Activated naive CD4-positive, alpha-beta T cell treated with anti-CD3 and anti-CD28 coated beads, Interleukin-2, amount 10 ng/mL, durations not matched to agents 7 days and 5 days (primary cell): ENCODE data around the gene RACGAP1.

Experiments
- CTCF ChIA-PET: fragments of 350-600 bp; sonication (Branson Sonifier 250); formaldehyde crosslinking; loops from one replicate; lab custom pipeline; 2021; ENCODE audit warnings: antibody characterized with exemption; lab: Charles Lee
- DNase-seq: peaks from one replicate; pipeline ENCODE4 v3.0.0-alpha.2; 2020
- H3K27ac Mint-ChIP-seq: one replicate; pipeline ENCODE4 v1.8.0; 2021; ENCODE audit warnings: mild to moderate bottlenecking, moderate library complexity, mixed read lengths
- H3K27me3 Mint-ChIP-seq: one replicate; pipeline ENCODE4 v1.8.0; 2021; ENCODE audit warnings: mild to moderate bottlenecking, mixed read lengths
- H3K36me3 Mint-ChIP-seq: one replicate; pipeline ENCODE4 v1.8.0; 2021; ENCODE audit warnings: mixed read lengths
- H3K4me1 Mint-ChIP-seq: one replicate; pipeline ENCODE4 v1.8.0; 2021; ENCODE audit warnings: mixed read lengths
- H3K4me3 Mint-ChIP-seq: one replicate; pipeline ENCODE4 v1.8.0; 2021; ENCODE audit warnings: mild to moderate bottlenecking, moderate library complexity, mixed read lengths
- H3K9me3 Mint-ChIP-seq: one replicate; pipeline ENCODE4 v1.8.0; 2021; ENCODE audit warnings: mixed read lengths

The RACGAP1 gene, protein sequence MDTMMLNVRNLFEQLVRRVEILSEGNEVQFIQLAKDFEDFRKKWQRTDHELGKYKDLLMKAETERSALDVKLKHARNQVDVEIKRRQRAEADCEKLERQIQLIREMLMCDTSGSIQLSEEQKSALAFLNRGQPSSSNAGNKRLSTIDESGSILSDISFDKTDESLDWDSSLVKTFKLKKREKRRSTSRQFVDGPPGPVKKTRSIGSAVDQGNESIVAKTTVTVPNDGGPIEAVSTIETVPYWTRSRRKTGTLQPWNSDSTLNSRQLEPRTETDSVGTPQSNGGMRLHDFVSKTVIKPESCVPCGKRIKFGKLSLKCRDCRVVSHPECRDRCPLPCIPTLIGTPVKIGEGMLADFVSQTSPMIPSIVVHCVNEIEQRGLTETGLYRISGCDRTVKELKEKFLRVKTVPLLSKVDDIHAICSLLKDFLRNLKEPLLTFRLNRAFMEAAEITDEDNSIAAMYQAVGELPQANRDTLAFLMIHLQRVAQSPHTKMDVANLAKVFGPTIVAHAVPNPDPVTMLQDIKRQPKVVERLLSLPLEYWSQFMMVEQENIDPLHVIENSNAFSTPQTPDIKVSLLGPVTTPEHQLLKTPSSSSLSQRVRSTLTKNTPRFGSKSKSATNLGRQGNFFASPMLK

DNA sequence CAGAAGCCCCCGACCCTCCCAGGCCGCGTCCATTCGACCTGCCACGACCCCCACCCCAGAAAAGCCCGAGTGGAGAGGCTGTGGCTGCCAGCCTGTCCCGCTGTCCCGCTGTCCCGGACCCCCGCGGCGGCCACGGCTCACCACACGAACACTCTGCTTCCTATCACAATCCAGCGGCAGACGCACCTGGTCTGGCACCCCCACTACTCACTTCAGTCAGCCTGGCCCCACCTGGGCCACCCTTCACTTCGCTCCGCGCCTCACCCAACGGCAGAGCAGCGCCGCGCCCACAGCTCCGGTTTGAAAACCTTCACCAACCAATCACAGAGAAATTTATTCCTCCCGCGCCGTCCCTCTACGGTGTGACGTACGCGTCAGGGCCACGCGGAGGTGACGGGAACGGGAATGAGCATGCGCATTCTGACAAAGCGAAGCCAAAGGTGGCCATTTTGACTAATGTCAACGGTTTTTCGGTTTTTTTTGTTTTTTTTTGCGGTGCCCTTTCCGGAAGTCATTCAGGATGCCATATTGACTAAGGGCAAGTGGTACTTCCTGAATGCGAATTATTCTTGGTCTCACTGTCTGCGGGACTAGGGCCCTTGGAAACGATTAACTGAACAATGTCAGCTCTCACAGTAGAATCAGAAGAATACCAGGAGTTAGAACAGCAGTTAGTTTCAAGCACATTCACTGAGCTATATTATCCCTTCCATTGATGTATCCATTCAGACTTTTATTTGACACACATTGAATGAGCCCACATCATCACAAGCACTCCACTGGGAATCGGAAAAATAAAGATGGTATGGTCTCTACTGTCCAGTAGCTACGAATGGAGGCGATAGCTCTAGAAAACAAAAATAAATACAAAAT, at the start of gene RACGAP1:
Gene RACGAP1, minus strand, starts transcription at position 308 of the 873 bp plus-strand sequence. CDS start 8,779 bp downstream, outside the sequence.
- Mint-ChIP-seq H3K27me3 (peaks cover 14% of the 10 kb centered on the region), H3K9me3 (peaks cover 2% of the 10 kb centered on the region), H3K27ac (peak within 1 kb of the TSS; percentile 94), H3K36me3 (peaks cover 32% of the 10 kb centered on the region), H3K4me3 (peak within 1 kb of the TSS; percentile 92), H3K4me1 (peaks cover 49% of the 10 kb centered on the region)
- CTCF ChIA-PET, result interaction anchor here (0.6 to 2.7 kb wide), 8 partner anchors 13 to 967 kb away, joined by 3 to 9 read pairs (median 4); partner anchors contain the start of gene COX14
- peak; percentile 98 for DNase-seq

DNA sequence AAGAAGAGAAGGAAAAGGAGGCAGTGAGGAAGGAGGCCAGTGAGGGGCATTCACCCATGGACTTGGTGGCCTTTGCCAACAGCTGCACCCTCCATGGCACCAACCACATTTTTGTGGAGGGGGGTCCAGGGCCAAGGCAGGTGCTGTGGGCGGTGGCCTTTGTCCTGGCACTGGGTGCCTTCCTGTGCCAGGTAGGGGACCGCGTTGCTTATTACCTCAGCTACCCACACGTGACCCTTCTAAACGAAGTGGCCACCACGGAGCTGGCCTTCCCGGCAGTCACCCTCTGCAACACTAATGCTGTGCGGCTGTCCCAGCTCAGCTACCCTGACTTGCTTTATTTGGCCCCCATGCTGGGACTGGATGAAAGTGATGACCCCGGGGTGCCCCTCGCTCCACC, 48.4 kb upstream of the RACGAP1 start:
- Mint-ChIP-seq H3K27me3 (peaks cover 41% of the 10 kb centered on the region), H3K27ac (no peak overlapping the region), H3K9me3 (no peaks in the 10 kb centered on the region), H3K36me3 (no peaks in the 10 kb centered on the region), H3K4me3 (no peak overlapping the region), H3K4me1 (peaks cover 7% of the 10 kb centered on the region)
- CTCF ChIA-PET, result interaction anchor here (0.9 to 13.7 kb wide), 6 partner anchors 8 to 106 kb away, joined by 3 to 232 read pairs (median 6); partner anchors contain the start of gene SMARCD1
- no peak for DNase-seq

DNA sequence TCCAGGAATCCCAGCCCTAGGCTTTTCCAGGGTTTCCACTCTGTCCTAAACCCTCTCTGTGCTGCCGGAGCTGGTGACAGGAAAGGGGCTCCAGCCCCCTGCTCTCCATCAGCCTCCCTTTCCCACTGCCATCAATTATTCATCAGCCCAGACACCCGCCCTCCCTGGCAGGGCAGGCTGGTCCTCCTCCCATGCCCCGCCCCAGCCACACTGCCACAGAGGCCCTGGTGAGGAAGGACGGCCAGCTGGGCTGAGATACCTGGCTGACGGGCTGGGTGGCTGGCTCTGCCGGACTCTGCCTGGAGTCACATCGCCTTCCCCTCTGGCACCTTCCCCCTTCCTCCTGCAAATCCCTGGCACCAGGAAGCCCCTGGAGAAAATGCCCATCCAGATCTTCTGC, 47.9 kb upstream of the RACGAP1 start:
- no peak for DNase-seq
- H3K27me3 Mint-ChIP-seq, result peaks cover 38% of the 10 kb centered on the region
- no peak overlapping the region for H3K4me3 Mint-ChIP-seq
- no peaks in the 10 kb centered on the region for H3K9me3 Mint-ChIP-seq
- H3K27ac Mint-ChIP-seq, result no peak overlapping the region
- CTCF ChIA-PET, result interaction anchor here (1.1 to 13.7 kb wide), 5 partner anchors 12 to 106 kb away, joined by 3 to 232 read pairs (median 9); partner anchors contain the start of gene SMARCD1
- peaks cover 7% of the 10 kb centered on the region for H3K4me1 Mint-ChIP-seq
- no peaks in the 10 kb centered on the region for H3K36me3 Mint-ChIP-seq

DNA sequence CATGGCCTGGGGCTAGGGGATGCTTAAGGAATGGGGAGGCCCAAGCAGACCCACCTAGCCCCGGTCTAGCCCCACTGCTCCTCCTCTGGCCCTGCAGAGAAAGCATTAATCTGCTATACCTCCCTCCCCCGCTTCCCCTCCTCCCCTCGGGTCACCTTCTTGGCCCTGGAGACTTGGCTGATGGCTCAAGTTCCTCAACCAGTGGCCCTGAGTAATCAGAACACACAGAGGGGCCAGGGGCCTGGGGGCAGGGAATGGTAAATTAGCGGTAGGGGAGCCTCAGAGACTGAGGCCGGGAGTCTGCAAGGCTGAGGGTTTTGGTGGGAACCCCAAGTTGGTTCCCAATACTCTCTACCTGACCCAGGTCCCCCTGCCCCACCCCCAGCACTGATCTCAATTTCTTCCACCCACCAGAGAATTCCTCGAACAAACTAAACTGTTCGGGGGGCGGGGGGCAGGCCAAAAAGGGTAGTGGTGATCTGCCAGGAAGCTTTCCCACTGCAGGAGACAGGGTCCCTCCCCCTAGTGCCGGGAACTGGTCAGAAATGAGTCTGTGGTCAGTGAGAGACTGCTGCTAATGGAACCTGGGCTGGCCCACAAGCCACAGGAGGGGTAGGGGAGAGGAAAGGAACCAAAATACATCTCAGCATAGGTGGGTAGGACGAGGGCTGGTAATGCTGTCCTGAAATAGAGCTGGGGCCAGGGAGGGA, 47.1 kb upstream of the RACGAP1 start:
- H3K27me3 Mint-ChIP-seq, result peaks cover 31% of the 10 kb centered on the region
- no peaks in the 10 kb centered on the region for H3K9me3 Mint-ChIP-seq
- H3K4me1 Mint-ChIP-seq, result peaks cover 7% of the 10 kb centered on the region
- CTCF ChIA-PET, result interaction anchor here (1.1 to 13.7 kb wide), 7 partner anchors 13 to 105 kb away, joined by 3 to 232 read pairs (median 13); partner anchors contain the start of gene ASIC1
- H3K36me3 Mint-ChIP-seq, result no peaks in the 10 kb centered on the region
- no peak for DNase-seq
- H3K4me3 Mint-ChIP-seq, result no peak overlapping the region
- no peak overlapping the region for H3K27ac Mint-ChIP-seq

DNA sequence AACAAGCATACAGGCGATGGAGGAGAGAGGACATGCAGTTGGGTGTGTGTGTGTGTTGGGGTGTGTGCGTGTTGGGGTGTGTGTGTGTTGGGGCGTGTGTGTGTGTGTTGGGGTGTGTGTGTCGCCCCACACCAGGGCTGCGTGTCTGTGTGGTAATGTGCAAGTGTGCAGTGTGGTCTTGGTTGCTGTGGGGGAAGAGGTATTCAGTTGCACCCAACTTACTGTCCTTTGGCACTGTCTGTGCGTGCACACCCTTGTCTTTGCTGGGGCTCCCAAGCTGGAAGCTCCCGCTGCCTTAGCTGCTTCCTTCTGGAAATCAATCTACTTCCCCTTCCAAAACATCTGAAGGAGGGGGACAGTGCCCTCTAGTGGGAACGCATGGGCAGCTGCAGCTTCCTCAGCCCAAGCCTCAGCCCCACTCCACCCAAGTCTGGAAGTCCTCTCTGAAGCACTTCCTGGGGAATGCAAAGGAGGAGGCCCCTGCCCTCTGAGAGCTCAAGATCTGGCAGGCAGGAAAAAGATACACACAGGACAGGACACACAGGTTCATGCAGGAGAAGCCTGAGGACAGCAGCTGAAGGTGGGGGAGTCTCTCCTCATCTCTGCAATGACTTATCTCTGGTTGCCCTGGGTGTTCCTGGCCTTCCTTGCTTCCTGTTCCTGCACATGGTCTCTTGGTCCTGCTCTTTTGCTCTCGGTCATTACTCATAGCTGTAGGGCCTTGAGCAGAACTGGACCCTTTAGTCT, 45.2 kb upstream of the RACGAP1 start:
- Mint-ChIP-seq H3K4me3 (no peak overlapping the region), H3K9me3 (no peaks in the 10 kb centered on the region), H3K36me3 (no peaks in the 10 kb centered on the region), H3K27me3 (peaks cover 24% of the 10 kb centered on the region), H3K27ac (no peak overlapping the region), H3K4me1 (peaks cover 7% of the 10 kb centered on the region)
- CTCF ChIA-PET, result interaction anchor here (0.5 to 13.7 kb wide), 31 partner anchors 8 to 1267 kb away, joined by 3 to 232 read pairs (median 5); partner anchors contain the start of genes ASIC1, GPD1, RACGAP1 and SMARCD1
- DNase-seq, result peak; percentile 80

DNA sequence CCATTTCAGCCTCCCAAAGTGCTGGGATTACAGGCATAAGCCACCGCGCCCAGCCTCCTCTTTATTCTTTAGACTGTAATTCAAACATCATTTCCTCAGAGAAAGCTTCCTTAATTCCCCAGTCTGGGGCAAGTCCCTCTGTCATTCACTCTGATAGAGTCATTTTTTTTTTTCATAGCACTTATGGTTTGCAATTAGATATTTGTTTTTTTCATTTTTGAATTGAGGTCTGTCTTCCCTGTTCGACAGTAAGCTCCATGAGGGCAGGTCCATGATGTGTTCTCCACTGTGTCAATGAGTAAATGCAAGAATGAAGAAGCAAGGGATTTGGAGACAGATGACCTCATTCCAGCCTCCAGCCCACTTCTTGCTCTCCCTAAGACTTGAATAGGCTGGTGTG, 44.2 kb upstream of the RACGAP1 start:
- CTCF ChIA-PET, result interaction anchor here (0.6 to 13.7 kb wide), 16 partner anchors 10 to 202 kb away, joined by 3 to 232 read pairs (median 6); partner anchors contain the start of gene ASIC1
- no peak overlapping the region for H3K4me3 Mint-ChIP-seq

DNA sequence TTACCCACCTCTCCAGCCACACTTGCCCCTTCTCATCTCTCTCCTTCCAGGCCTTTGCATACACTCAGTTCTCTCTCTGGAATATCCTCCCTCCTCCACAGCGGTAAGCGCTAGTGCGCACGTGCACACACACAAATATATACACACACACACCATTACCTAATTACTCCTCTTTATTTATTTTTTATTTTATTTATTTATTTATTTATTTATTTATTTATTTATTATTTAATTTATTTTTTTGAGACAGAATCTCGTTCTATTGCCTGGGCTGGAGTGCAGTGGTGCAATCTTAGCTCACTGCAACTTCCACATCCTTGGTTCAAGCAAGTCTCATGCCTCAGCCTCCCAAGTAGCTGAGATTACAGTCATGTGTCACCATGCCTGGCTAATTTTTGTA, 43.8 kb upstream of the RACGAP1 start:
- CTCF ChIA-PET, result interaction anchor here (0.6 to 13.7 kb wide), 13 partner anchors 9 to 174 kb away, joined by 3 to 232 read pairs (median 5); partner anchors contain the start of genes ASIC1 and COX14
- H3K27ac Mint-ChIP-seq, result no peak overlapping the region
- no peak for DNase-seq
- peaks cover 23% of the 10 kb centered on the region for H3K27me3 Mint-ChIP-seq
- H3K4me1 Mint-ChIP-seq, result peaks cover 7% of the 10 kb centered on the region
- H3K4me3 Mint-ChIP-seq, result no peak overlapping the region
- H3K36me3 Mint-ChIP-seq, result no peaks in the 10 kb centered on the region
- H3K9me3 Mint-ChIP-seq, result no peaks in the 10 kb centered on the region

More for the DNA sequence above, 44.2 kb upstream of the RACGAP1 start:
- Mint-ChIP-seq H3K4me1 (peaks cover 7% of the 10 kb centered on the region), H3K27me3 (peaks cover 19% of the 10 kb centered on the region), H3K27ac (no peak overlapping the region), H3K9me3 (no peaks in the 10 kb centered on the region), H3K36me3 (no peaks in the 10 kb centered on the region)
- no peak for DNase-seq

DNA sequence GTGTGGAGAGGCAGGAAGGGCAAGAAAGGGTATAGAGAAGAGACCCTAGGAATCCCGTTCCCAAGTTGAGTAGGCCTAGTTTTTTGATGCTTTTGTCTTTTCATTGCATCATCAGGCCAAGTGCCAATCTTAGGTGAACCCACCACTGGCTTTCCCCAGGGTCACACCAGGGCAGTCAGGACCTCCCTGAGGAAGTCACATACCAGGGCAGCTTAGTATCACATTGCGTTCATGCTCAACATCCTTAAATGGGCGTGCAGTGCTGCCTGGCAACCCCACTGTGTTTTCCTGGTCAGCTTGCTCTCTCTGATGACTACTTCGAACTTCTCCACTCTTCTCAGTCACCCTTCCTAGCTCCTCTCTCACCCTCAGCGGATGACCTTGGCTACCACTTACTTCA, 41.1 kb upstream of the RACGAP1 start:
- Mint-ChIP-seq H3K4me3 (no peak overlapping the region), H3K27ac (no peak overlapping the region), H3K36me3 (no peaks in the 10 kb centered on the region), H3K4me1 (peaks cover 12% of the 10 kb centered on the region), H3K9me3 (no peaks in the 10 kb centered on the region), H3K27me3 (peaks cover 40% of the 10 kb centered on the region)
- no peak for DNase-seq
- CTCF ChIA-PET, result interaction anchor here (0.9 to 13.7 kb wide), 9 partner anchors 8 to 121 kb away, joined by 3 to 232 read pairs (median 5); partner anchors contain the start of gene SMARCD1

DNA sequence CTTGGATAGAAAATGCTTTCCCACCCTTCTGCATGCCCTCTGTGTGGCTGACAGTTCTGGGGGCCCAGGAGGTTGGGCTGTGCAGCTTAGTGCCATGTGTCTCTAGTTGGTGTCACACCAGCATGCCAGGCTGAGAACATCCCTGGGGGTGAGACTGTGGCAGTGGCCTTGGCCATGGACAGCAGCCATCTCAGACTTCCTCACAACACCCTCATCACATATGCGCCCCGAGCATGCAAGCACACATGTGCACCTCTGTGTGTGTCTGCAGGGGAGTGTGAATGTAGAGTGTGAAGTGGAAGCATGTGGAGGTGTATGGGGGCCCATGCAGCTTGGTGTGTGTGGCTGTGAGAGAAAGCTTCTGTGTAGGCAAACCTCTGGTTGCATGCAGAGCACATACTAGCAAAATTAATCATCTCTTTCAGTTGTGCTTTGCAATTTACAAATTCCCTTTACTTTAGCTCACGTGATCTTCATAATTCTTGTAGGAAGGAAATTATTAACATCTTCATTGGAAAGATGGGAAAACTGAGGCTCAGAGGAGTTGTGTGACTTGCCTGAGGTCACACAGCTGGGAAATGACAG, 40.5 kb upstream of the RACGAP1 start:
- no peaks in the 10 kb centered on the region for H3K36me3 Mint-ChIP-seq
- peaks cover 41% of the 10 kb centered on the region for H3K27me3 Mint-ChIP-seq
- H3K27ac Mint-ChIP-seq, result no peak overlapping the region
- H3K9me3 Mint-ChIP-seq, result no peaks in the 10 kb centered on the region
- CTCF ChIA-PET, result interaction anchor here (0.9 to 13.7 kb wide), 7 partner anchors 9 to 120 kb away, joined by 3 to 232 read pairs (median 10); partner anchors contain the start of gene SMARCD1
- no peak overlapping the region for H3K4me3 Mint-ChIP-seq
- peaks cover 17% of the 10 kb centered on the region for H3K4me1 Mint-ChIP-seq
- no peak for DNase-seq

DNA sequence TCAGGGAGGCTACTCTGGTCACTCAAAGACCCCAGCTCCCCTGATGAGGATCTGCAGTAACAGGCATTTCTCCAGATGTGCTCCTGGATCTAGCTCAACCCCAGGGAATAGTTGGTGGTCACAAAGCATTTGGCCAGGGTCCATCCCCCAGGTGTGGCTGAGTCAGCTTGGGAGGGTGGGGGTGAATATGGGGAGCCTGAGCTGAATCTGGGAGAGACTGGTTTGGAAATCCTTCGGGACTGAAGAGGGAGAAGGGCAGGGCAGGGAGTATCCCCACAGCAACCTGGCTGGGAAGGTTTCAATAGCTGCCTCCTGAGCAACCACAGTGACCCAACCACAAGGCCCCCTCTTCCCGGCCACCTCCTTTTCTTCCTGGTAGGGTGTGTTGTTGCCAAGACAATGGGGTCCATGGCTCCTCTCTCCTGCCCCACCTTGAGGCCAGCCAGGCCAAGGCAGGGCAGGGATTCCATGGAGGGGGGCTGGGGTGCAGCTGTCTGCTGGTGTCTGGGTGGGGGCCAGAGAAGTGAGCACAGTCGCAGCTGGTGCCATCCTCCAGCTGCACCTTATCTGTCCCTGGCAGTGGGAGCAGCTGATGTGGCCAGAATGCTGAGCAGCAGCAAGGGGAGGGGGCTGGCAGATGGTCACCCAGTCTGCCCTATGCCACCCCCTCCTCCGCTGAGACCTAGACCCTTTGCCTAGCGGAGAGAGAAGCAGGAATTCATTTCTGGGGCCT, 37.6 kb upstream of the RACGAP1 start:
- Mint-ChIP-seq H3K27me3 (peaks cover 57% of the 10 kb centered on the region), H3K4me1 (peaks cover 30% of the 10 kb centered on the region), H3K36me3 (no peaks in the 10 kb centered on the region), H3K9me3 (no peaks in the 10 kb centered on the region), H3K4me3 (no peak overlapping the region), H3K27ac (no peak overlapping the region)
- DNase-seq, result no peak
- CTCF ChIA-PET, result interaction anchor here (1.0 to 1.7 kb wide), 5 partner anchors 8 to 94 kb away, joined by 3 to 6 read pairs (median 3); no protein-coding TSS in a partner anchor

DNA sequence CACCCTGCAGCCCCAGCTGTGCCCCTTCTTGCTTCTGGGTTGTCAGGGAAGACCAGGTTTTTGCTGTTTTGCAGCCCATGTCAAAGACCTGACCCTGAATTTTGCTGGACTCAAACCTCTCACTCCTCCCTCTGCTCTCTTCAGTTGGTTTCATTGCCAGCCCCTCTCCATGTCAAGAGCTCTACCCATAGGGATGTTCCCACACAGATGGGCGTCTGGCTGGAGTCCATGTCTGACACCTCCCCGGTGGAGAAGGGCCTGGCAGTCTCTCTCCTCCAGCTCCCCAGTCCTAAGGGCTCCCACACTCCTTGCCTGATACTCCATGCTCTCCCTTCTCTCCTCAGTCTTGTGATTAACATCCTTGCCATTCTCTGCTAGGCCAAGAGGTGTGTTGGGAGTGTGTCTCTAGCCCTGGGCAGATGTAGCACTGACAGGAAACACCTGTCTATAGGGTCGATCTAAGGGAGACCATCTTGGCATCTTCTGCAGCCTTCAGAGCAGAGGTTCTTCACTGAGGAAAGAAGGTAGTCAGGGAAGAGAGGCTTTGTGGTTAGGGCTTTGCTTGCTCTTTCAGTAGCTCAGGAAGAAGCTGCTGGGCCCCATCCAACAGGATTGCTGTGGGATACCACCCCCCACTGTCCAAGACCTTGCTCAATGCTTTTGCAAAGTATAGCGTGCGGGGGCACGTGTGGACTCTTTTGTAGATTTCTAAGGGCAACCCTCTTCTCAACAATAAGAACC, 36.8 kb upstream of the RACGAP1 start:
- Mint-ChIP-seq H3K9me3 (no peaks in the 10 kb centered on the region), H3K27me3 (peaks cover 61% of the 10 kb centered on the region), H3K4me1 (peaks cover 31% of the 10 kb centered on the region), H3K36me3 (no peaks in the 10 kb centered on the region), H3K27ac (no peak overlapping the region), H3K4me3 (no peak overlapping the region)
- no peak for DNase-seq
- CTCF ChIA-PET, result interaction anchor here (1.0 to 4.7 kb wide), 7 partner anchors 8 to 94 kb away, joined by 3 to 50 read pairs (median 4); no protein-coding TSS in a partner anchor
